HL-60/S4 treated with phorbol 12-myristate 13-acetate at 8.2 ng/mL for 4 days and 3 days (cell line): ENCODE results near the gene TMSB10.

Source experiments
- in situ Hi-C: fragments of 300-500 bp; cut with MboI; formaldehyde crosslinking; loops from 2 replicates; pipeline ENCODE4 v1.15.0; 2022; ENCODE audit warnings: low sequenced_read_pairs

The TMSB10 gene

GRCh38 chr2:84879584-84880394 lies 25.7 kb upstream of the TMSB10 start:
- in situ Hi-C loops, result no loop called here

GRCh38 chr2:84880395-84880644 lies 25.1 kb upstream of the TMSB10 start:
- in situ Hi-C loops, result no loop called here

- in situ Hi-C loops, result no loop called here
Measured at GRCh38 chr2:84880645-84881521, 24.6 kb upstream of the TMSB10 start, which contains the start of gene TRABD2A. TSS of gene TRABD2A (minus strand) at chr2:84881084. CDS start at chr2:84881039, 45 bp downstream.

- in situ Hi-C loops, result no loop called here
Measured at GRCh38 chr2:84881581-84882413, 23.7 kb upstream of the TMSB10 start.

GRCh38 chr2:84882414-84882738 lies 23.1 kb upstream of the TMSB10 start:
- in situ Hi-C loops, result no loop called here

DNA sequence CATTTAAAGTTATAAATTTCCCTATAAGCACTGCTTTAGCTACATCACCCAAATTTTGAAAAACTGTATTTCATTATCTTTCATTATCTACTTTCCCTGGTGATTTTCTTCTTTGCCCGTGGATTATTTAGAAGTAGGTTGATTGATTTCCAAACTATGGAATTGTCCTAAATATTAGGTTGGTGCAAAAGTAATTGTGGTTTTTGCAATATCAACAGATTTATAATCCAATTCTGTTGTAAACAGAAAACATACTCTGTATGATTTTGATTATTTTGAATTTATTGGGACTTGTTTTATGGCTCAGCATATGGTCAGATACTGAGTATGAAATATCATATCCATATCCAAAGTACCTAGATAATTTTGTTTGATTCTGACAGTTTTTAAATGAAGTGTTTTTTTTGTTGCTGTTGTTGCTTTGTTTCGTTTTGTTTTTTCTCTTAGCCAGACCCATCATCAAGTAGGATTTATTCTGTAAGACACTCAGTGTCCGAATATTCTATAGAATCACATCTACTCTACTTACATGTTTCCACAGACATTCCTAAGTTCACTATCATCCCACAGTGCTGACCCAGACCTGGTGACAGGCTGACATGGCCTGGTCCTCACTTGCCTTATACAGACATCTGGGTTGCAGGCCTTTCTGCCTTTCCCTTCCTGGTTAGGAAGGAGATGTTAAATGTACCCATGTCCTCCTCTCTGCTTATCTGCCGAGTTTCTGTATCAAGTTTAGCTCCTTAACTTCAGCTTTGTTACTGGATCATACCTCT lies 22.5 kb upstream of the TMSB10 start:
- in situ Hi-C loops, result no loop called here

DNA sequence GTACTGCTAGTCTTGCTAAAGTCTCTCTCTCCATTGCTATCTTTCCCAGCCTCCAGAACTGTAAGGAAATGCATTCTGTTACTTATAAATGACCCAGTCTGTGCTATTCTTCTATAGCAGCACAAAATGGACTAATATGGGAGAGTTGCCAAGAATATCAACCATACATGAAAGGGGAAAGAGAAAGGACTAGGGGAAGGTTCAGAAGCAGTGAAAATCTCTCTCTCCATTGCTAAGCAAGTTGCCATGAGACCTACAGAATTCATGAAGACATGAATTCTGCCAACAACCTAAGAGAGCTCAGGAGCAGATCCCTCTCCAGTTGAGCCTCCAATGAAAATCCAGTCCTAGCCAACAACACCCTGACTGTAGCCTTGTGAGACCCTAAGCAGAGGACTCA lies 21.0 kb upstream of the TMSB10 start:
- in situ Hi-C loops, result no loop called here

DNA sequence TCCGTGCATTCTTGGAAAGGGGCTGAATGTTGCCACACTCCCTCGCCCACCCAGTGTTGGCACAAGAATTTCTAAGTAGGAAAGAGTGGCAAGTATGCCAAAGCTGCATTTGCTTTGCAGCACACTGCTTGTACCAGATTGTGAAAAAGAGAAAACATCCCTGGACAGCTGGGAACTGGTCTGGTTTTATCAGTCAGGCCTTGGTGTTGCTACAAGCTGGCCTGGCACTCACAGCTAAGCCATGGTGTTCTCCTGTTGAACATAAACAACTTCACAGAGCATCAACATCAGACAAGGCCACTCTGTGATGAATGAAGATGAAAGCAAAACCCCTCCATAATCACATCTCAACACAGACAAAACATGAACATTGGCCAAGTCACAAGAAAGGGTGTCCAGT lies 20.3 kb upstream of the TMSB10 start:
- in situ Hi-C loops, result no loop called here

DNA sequence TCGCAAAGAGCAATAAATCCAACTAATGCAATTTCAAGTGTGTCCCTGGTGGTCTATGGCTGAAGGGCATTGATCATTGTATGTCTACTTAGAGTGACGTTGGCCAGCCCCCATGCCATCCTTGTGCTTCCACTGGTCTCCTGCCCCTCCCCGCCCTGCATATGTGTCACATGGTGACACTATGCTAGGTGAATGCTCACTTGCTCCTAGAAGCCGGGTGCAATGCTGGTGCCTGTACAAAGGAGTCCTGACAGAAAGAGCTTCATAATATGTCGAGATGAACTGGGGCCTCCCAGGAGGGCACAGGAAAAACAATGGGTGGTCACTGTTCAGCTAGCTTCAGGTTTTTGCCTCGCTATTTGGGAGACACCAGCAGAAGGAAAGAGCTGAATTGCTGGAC lies 18.7 kb upstream of the TMSB10 start:
- in situ Hi-C loops, result no loop called here

GRCh38 chr2:84888401-84889276 lies 16.8 kb upstream of the TMSB10 start:
- in situ Hi-C loops, result no loop called here

DNA sequence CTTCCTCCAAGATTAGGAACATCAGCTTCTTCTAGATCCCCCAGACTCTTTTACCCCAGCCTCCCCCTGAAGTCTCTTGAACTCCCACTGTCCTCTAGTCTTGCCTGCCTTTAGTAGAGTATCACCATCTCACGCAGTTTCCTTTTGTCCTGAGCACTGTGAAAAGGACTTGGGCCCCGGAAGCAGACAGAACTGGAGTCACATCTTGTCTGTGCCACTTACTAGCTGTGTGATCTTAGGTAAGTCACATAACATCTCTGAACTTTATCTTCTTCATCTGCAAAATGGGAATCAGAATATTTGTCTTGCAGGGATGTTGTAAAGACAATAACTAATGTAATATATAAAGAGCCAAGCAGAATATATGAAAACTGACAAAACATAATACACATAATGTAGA lies 16.1 kb upstream of the TMSB10 start:
- in situ Hi-C loops, result no loop called here

GRCh38 chr2:84891355-84892010 lies 14.0 kb upstream of the TMSB10 start:
- in situ Hi-C loops, result no loop called here

DNA sequence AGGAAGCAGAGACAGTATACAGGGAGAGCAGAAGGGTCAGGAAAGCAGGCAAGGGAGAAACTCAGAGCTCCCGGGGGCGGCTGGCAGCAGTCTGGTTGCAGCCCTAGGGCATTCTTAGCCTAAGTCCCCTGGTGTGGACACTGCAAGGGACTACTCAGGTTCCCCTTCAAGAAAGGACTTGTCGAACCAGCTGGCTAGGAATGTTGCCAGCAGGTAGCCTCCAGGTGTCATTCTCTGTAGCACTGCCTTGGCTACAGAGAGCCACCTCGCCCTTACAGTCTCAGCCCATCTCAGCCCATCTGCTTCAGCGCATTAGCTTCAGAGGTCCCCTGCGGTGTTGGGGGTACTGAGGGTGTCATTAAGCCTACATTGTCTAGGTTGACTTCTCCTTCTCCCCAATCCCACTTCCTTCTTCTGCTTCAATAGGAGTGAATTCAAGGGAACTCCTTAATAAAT lies 11.3 kb upstream of the TMSB10 start:
- in situ Hi-C loops, result no loop called here

- in situ Hi-C loops, result no loop called here
Measured at GRCh38 chr2:84894758-84895520, 10.5 kb upstream of the TMSB10 start.

DNA sequence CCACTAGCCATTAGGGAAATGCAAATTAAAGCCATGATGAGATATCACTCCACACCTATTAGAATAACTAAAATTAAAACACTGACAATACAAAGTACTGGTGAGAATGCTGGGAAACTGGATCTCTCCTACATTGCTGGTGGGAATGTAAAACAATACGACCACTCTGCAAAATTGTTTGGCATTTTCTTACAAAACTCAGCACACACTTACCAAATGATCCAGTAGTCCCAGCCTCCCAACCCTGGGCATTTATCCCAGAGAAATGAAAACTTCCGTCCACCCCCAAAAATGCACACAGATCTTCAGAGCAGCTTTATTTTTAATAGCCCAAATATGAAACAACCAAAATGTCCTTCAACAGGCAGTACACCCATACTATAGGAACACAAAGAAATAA lies 8.9 kb upstream of the TMSB10 start:
- in situ Hi-C loops, result no loop called here

DNA sequence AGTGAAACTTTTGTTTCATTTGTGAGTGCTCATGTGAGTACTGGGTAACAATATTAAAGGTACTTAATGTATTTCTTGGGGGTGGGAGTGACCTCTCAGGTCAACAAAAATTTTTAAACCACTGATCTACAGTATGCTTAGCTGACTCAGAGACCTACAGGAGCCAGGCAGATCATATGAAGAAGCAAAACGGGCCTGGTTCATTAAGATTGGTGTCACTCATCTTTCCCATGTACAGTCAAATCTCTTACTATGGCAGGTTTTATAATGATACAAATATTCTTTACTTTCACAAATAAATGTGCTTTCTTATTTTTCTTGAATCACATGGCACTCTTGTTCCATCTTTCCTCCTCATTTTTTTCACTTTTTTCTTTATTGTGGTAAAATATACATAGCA lies 7.7 kb upstream of the TMSB10 start:
- in situ Hi-C loops, result no loop called here

DNA sequence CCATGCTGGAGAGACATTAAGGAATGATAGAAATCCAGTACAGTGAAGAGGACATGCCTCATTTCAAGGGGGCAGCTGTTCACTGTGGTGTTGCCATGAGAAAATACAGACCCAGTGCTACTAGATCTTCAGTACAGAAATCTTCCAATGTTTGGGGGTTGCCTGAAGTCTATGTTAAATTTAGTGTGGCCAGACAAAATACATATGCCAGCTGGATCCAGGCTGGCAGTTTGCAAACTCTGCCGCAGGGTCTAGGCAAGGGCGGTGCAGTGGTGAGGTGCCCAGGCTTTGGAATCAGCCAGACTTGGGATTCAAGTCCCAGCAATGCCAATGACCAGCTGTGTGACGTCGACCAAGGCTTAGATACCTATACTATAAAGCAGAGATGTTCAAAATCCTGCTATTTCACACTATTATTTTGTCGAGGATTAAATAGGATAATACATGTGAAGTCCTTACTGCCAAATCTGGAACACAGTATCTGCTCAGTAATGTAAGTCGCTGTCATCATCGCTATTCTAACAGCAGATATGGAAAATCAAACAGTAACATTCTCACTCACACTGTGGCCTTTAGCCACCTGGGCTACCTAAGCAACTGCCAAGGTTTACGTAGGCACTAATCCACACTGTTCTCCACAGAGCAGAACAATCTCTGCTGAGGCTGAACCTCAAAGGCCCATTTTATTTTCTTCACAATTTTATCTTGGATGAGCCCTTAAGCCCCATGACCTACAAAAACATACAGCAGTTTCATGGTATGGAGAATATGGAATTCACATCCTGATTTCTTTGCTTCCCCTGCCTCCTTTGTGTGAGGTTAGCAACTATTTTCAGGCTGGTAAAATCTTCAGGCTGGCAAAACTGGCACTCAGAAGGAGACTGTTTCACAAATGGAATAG lies 5.9 kb upstream of the TMSB10 start:
- in situ Hi-C loops, result no loop called here
